VCaP (cell line): ENCODE data around the gene B3GAT2.

ENCODE experiments used
- H3K27ac ChIP-seq: fragments of 450-650 bp; 2 replicates; pipeline ENCODE4 v1.5.1; 2017
- TF ChIP-seq, protein P1 (sequence below): fragments of 450-650 bp; conservative IDR thresholded peaks from 2 replicates; pipeline ENCODE4 v1.5.1; 2017; ENCODE audit warnings: mild to moderate bottlenecking, moderate library complexity

The B3GAT2 gene

DNA sequence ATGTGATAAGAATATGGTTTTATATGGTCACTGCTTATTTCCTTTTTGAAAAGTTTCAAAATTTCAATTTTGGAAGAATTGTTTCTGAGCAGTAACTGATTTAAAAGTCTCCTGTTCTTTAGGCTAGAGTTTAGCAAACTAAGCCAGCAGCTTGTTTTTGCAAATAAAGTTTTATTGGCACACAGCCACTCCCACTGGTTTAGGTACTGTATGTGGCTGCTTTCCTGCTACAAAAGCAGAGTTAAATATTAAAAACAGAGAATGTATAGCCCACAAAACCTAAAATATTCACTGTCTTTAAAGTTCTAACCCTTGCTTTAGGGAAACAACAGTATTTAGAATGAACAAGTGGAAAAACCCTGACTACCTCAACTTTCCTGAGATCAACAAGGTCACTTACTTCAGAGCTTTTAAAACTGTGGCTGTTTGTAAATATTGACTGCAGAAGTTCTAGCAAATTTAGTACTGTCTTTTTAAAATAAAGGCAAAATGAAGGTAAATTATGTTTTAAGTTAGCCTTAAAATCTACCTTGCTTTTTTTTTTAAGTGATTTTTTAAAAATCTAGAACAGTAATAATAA lies 104.1 kb downstream of the B3GAT2 start:
- TF ChIP-seq, protein P1, sequence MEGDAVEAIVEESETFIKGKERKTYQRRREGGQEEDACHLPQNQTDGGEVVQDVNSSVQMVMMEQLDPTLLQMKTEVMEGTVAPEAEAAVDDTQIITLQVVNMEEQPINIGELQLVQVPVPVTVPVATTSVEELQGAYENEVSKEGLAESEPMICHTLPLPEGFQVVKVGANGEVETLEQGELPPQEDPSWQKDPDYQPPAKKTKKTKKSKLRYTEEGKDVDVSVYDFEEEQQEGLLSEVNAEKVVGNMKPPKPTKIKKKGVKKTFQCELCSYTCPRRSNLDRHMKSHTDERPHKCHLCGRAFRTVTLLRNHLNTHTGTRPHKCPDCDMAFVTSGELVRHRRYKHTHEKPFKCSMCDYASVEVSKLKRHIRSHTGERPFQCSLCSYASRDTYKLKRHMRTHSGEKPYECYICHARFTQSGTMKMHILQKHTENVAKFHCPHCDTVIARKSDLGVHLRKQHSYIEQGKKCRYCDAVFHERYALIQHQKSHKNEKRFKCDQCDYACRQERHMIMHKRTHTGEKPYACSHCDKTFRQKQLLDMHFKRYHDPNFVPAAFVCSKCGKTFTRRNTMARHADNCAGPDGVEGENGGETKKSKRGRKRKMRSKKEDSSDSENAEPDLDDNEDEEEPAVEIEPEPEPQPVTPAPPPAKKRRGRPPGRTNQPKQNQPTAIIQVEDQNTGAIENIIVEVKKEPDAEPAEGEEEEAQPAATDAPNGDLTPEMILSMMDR = no peak
- H3K27ac ChIP-seq = no peak overlapping the region

DNA sequence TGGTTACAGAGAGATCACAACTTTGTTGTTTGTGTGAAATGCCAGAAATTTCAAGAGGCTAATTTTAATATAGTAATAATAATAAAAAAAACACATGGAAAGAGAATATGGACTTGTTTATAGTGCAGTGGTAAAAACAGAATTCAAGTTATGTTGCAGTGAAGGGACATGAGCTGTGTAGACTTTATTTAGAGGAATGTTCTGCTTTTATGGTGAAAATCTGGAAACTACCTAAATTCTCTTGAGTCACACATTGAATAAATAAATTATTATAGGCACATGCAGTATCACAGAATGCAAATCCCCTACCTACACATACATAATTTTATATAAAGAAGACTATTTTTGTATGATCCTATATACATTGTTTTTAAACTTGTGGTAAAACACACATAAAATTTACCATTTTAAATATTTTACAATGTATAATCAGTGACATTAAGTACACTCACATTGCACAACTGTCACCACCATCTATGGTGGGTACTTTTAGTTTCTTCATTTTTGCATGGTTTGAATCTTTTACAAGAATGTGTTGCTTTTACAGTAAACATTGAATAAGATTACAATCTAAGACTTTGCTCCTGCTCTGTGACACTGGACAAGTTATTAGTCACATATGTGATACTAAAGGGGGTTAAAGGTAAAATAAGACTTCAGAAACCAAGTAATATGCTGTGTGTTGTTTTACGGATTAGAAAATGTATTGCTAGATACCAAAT lies 107.4 kb downstream of the B3GAT2 start:
- H3K27ac ChIP-seq = no peak overlapping the region
- TF ChIP-seq, protein P1 = no peak

DNA sequence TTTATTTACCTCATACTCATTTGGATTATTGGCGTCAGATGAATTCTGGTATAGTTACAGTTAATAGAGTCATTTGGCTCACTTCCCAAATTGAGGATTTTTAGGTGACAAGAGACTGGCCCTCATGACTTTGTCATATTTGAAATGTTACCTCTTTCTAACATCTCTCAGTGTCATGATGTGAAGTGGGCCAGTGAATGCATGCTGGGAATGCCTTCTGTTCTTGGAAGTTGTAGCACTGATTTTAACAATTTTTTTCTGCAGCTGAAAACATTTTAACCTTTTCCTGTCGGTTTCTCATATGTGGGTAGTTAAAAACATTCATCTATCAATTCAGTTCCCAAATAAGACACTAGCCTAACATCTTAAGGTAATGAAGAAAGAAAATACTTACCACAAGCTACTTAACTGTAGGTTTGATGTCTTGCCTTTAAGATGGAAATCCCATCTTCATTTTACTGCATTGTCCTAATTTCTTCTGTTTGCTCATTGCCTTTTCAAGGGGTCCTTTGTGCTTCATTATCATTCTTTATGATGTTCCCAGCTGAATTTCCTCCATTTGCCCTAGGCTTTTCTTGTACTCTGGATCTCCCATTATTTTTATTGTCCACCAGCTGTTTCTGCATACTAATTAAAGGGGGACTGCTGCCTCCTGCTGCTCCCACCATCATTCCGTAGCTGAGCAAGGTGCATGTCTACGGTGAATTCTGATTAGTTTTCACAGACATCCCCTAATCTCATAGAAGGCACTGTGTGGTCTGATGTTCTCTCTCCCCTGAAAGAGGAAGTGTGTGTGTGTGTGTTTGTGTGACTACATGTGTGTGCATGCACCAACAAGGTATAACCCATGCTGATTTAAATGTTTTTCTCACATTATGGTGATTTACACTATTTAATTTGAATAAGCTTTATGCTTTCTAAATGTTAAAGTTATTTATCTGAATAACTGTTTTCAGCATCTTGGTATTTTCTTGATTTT lies 109.5 kb downstream of the B3GAT2 start:
- H3K27ac ChIP-seq = no peak overlapping the region
- TF ChIP-seq, protein P1 = no peak

DNA sequence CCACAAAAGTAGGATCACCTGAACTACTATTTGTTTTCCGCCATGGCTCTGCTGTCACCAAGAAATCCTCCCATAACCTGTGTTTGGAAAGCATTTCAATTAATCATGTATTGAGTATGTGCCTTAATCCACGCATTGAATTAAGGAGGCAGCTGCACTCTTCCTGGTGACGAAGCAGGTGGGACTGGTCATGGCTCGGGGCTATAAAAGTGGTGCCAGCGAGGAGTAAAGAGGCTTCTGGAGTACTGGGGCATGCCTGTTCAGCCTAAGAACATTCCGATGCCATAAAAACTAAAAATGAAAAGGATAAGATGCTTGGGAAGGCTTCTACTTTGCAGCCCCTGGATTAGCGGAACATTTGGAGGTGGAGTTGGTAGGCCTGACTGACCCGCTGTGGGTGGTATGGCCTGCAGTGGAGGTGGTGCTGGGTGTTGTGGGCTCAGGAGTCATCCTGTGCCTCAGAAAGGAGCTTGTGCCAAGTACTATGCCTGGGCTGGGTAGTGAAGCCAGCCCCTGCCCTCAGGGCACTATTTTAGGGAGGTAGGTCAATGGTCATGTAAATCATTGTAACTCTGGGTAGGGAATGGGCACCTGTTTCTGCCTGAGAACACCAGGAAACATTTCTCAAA lies 110.5 kb downstream of the B3GAT2 start:
- H3K27ac ChIP-seq = no peak overlapping the region
- TF ChIP-seq, protein P1 = no peak

DNA sequence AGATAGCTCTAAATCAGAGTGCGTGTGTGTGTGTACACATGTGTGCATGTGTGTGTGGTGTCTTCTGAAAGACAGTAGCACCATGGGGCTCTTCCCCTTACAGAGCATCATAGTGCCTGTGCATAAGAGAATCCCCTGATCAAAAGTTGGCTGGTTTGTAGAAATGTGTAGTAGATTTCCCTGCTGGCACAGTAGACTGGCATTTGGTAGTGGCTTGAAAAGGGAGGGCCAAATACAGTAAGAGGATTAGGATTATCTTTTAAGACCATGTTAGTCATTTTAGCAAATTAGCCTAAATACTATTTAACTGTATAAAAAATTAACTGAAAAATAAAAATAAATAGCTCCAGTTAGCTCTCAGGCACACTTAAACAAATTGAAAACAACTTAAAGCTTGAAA lies 112.6 kb downstream of the B3GAT2 start:
- H3K27ac ChIP-seq = no peak overlapping the region
- TF ChIP-seq, protein P1 = no peak

DNA sequence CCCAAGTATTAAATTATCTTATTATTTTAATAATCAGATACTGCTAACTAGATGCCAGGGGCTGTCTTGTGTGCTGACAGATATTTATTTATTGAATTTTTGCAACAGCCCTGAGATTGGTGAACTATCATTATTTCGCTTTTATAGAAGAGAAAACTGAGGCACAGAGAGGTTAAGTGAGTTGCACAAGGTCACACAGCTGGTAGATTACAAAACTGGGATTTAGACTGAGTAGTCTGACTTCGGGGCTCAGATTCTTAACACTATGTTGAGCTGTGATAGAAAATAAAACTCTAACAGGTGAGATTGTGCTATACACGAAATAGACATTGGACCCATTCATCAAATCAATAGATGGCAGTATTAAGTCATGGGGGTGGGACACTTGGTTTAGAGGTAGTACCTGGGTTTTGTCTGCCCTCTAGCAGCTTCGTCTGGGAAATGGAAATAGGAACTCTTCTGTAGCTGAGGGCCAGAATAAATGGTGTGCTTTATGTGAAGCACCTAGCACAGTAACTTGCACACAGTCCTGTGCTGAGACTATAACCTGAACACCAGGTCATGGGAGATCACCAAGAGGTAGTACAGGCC lies 113.4 kb downstream of the B3GAT2 start:
- H3K27ac ChIP-seq = no peak overlapping the region
- TF ChIP-seq, protein P1 = no peak
